Endothelial cell of umbilical vein (primary cell): ENCODE data around the gene WDR5. TPM values are rescaled to one million over a fixed set of nuclear protein-coding genes. Genes with fewer than 3 reads are reported as not detected.

Experiments
- BruUV-seq: library from RNA; stranded (reverse); fragments of 400-500 nt; replicated peaks from 2 replicates; lab custom pipeline; 2021; lab: Mats Ljungman, UMichigan
- CTCF ChIA-PET: fragments of 300-600, 350-600 bp; sonication (Branson Sonifier 250); formaldehyde crosslinking; loops from one replicate; lab custom pipeline; 2021; ENCODE audit warnings: antibody characterized with exemption, inconsistent platforms; lab: Charles Lee
- POLR2A ChIA-PET: fragments of 300-600, 350-600 bp; sonication (Branson Sonifier 250); formaldehyde crosslinking; loops from one replicate; lab custom pipeline; 2021; ENCODE audit warnings: antibody characterized with exemption, inconsistent platforms; lab: Charles Lee
- DNase-seq: peaks from one replicate; pipeline ENCODE4 v3.0.0-alpha.2; 2011; ENCODE audit warnings: low read depth, low spot score
- FAIRE-seq: peaks from 2 replicates; lab custom pipeline; 2011; peaks lifted over from hg19 to GRCh38; lab: Jason Lieb, UNC
- H2AFZ ChIP-seq: 2 replicates; pipeline ENCODE4 v1.6.0; 2012; ENCODE audit warnings: low read depth, low read length, control low read depth, inconsistent platforms
- H3K27ac ChIP-seq: 2 replicates; pipeline ENCODE4 v1.5.1; 2011; ENCODE audit warnings: low read depth, mild to moderate bottlenecking, control low read depth, low read length, moderate library complexity; ENCODE audit not compliant: insufficient read depth
- H3K27me3 ChIP-seq, 2 experiments: 2 replicates each; pipeline versions ENCODE4 v1.6.0 to v1.6.1; 2011; ENCODE audit warnings: low read length in 2 of 2, mixed read lengths in 1 of 2; ENCODE audit not compliant: control insufficient read depth in 2 of 2, insufficient read depth in 2 of 2
- H3K36me3 ChIP-seq, 2 experiments: 2 replicates in 1 of 2; 3 replicates in 1 of 2; pipeline ENCODE4 v1.5.1; 2011; ENCODE audit warnings: low read length in 2 of 2, mild to moderate bottlenecking in 1 of 2, moderate library complexity in 1 of 2; ENCODE audit not compliant: control insufficient read depth in 2 of 2, insufficient read depth in 2 of 2; ENCODE audit errors: extremely low read depth in 1 of 2
- H3K4me1 ChIP-seq: 3 replicates; pipeline ENCODE4 v1.5.1; 2011; ENCODE audit warnings: mild to moderate bottlenecking, low read length; ENCODE audit not compliant: control insufficient read depth, insufficient read depth; ENCODE audit errors: extremely low read depth
- H3K4me2 ChIP-seq: 2 replicates; pipeline ENCODE4 v1.6.1; 2011; ENCODE audit warnings: low read length, control low read depth, mixed read lengths; ENCODE audit not compliant: insufficient read depth
- H3K4me3 ChIP-seq, 3 experiments: fragments of 200-600 bp in 1 of 3; sonication (generic), shearing (Covaris generic) in 1 of 3; replicated peaks in 1 of 3; 2 replicates each; pipeline ENCODE4 v1.5.1; 2011 to 2016; ENCODE audit warnings: control low read depth in 3 of 3, low read length in 3 of 3, mild to moderate bottlenecking in 2 of 3, inconsistent platforms in 1 of 3, low read depth in 1 of 3, moderate library complexity in 1 of 3; ENCODE audit not compliant: insufficient read depth in 1 of 3
- H3K79me2 ChIP-seq: 2 replicates; pipeline ENCODE4 v1.6.0; 2012; ENCODE audit warnings: low read length, inconsistent platforms; ENCODE audit not compliant: control insufficient read depth, insufficient read depth
- H3K9ac ChIP-seq: replicated peaks from 2 replicates; pipeline ENCODE3; 2011; ENCODE audit warnings: low read length, control low read depth; ENCODE audit not compliant: insufficient read depth; ENCODE audit errors: extremely low read depth
- H3K9me1 ChIP-seq: replicated peaks from 3 replicates; pipeline ENCODE4 v1.6.0; 2011; ENCODE audit warnings: mild to moderate bottlenecking, low read length; ENCODE audit not compliant: control insufficient read depth, insufficient read depth; ENCODE audit errors: extremely low read depth
- H3K9me3 ChIP-seq: replicated peaks from 2 replicates; pipeline ENCODE4 v1.5.1; 2012; ENCODE audit warnings: low read length, inconsistent platforms; ENCODE audit not compliant: control insufficient read depth, insufficient read depth
- H4K20me1 ChIP-seq: replicated peaks from 2 replicates; pipeline ENCODE3; 2011; ENCODE audit warnings: mild to moderate bottlenecking, low read length; ENCODE audit not compliant: control insufficient read depth, insufficient read depth; ENCODE audit errors: extremely low read depth
- CTCF ChIP-seq, 2 donors: IDR thresholded peaks; 1 replicate in 1 of 2; 2 replicates in 1 of 2; pipeline ENCODE4 v1.5.1; 2011; ENCODE audit warnings: low read length in 2 of 2, mild to moderate bottlenecking in 2 of 2, moderate library complexity in 2 of 2, control low read depth in 1 of 2, inconsistent platforms in 1 of 2, low read depth in 1 of 2; ENCODE audit not compliant: insufficient read depth in 1 of 2; ENCODE audit errors: extremely low read depth in 1 of 2
- GATA2 ChIP-seq: IDR thresholded peaks from 2 replicates; pipeline ENCODE4 v1.7.0; 2011; ENCODE audit warnings: low read depth, mild to moderate bottlenecking, moderate library complexity, mixed read lengths, low read length; ENCODE audit not compliant: insufficient read length, insufficient read depth
- MYC ChIP-seq: IDR thresholded peaks from one replicate; pipeline ENCODE4 v1.6.1; 2011; ENCODE audit warnings: mild to moderate bottlenecking, low read depth, low read length
- dilution Hi-C: fragments of 300-500 bp; cut with MboI; formaldehyde crosslinking; loops from one replicate; pipeline ENCODE4 v1.15.0; 2019; ENCODE audit warnings: low sequenced_read_pairs; ENCODE audit not compliant: extremely low pct_ligation_motif_present
- intact Hi-C: fragments of 100-400 bp; cut with micrococcal nuclease; formaldehyde crosslinking; loops from one replicate; pipeline ENCODE4 v1.10.0; 2022
- polyA plus RNA-seq, 4 experiments: library from polyadenylated mRNA; depleted of rRNA in 3 of 4; stranded (reverse) in 3 of 4; unstranded in 1 of 4; fragments of >200 nt; gene quantifications; 2 replicates each; pipeline versions ENCODE4 v1.2.1 to v1.2.3, GENCODE V29; 2011 to 2012; ENCODE audit warnings: missing spikeins in 1 of 4
- total RNA-seq: library from RNA; stranded (reverse); gene quantifications from 2 replicates; pipeline ENCODE4 v1.2.3, GENCODE V29; 2021
- TF ChIP-seq, protein P1 (sequence below): IDR thresholded peaks from 2 replicates; pipeline ENCODE4 v1.6.1; 2011; ENCODE audit not compliant: insufficient read depth, insufficient read length

WDR5 gene
- total and polyA plus RNA-seq, 2 donors (not counting 3 experiments of a cell fraction or from before 2014, with no cell fraction given) = 32.1 to 42.5 TPM

GRCh38 chr9:134168757-134169550, 33.1 kb downstream of the WDR5 start:
- no peak for TF ChIP-seq GATA2
- TF ChIP-seq, protein P1, sequence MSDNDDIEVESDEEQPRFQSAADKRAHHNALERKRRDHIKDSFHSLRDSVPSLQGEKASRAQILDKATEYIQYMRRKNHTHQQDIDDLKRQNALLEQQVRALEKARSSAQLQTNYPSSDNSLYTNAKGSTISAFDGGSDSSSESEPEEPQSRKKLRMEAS = no peak
- TF ChIP-seq MYC = no peak
- peak in 1 of 2 donors; percentile 17 for TF ChIP-seq CTCF (IDR thresholded peaks at IDR 0.05; ENCODE audit: extremely low read depth in 1 of 2, insufficient read depth in 1 of 2, low read depth in 1 of 2, low read length in 2 of 2)
- Histone ChIP-seq H4K20me1 (no peaks in the 10 kb centered on the region), H3K9me1 (no peaks in the 10 kb centered on the region), H3K4me1 (no peaks in the 10 kb centered on the region), H3K9me3 (no peaks in the 10 kb centered on the region), H3K27me3 (no peaks in the 10 kb centered on the region), H3K36me3 (no peaks in the 10 kb centered on the region), H3K27ac (no peak overlapping the region), H3K4me2 (no peak overlapping the region), H2AFZ (no peak overlapping the region), H3K79me2 (no peaks in the 10 kb centered on the region), H3K4me3 (no peak overlapping the region), H3K9ac (no peak overlapping the region)
- BruUV-seq = no TSS peak
- FAIRE-seq (no peak), DNase-seq (no peak)
- ChIA-PET POLR2A (no interaction called here), CTCF (interaction anchor here (0.6 to 5.1 kb wide), 7 partner anchors 95 to 474 kb away, joined by 3 to 133 read pairs (median 4); no protein-coding TSS in a partner anchor)
- dilution Hi-C loops = no loop called here
- intact Hi-C loops = no loop called here
